Upper lobe of left lung (tissue), 6 donors: Measurements from ENCODE around the gene CAST. TPM values are rescaled to one million over a fixed set of nuclear protein-coding genes. Genes with fewer than 3 reads are reported as not detected.

Source experiments
- ATAC-seq, 2 donors: fragments of 200-7000 bp; cut with Tn5 transposase; one replicate each; pipeline ENCODE4 v1.9.1; 2022; ENCODE audit warnings: mild to moderate bottlenecking in 2 of 2, moderate library complexity in 2 of 2; ENCODE audit not compliant: low FRiP score in 2 of 2
- DNase-seq, 2 donors: peaks; one replicate each; pipeline ENCODE4 v3.0.0-alpha.2; 2019 to 2020
- H3K27ac ChIP-seq, 4 donors: fragments of 200-600 bp; sonication (generic); one replicate each; pipeline ENCODE4 v1.5.1; 2016 to 2019
- H3K27me3 ChIP-seq, 4 donors: fragments of 200-600 bp; sonication (generic); one replicate each; pipeline ENCODE4 v1.5.1; 2017 to 2019
- H3K36me3 ChIP-seq, 4 donors: fragments of 200-600 bp; sonication (generic); one replicate each; pipeline ENCODE4 v1.5.1; 2016 to 2019
- H3K4me1 ChIP-seq, 4 donors: fragments of 200-600 bp; sonication (generic); one replicate each; pipeline ENCODE4 v1.5.1; 2018 to 2019
- H3K4me3 ChIP-seq, 4 donors: fragments of 200-600 bp; sonication (generic); one replicate each; pipeline ENCODE4 v1.5.1; 2017 to 2019; ENCODE audit warnings: mild to moderate bottlenecking in 2 of 4, moderate library complexity in 1 of 4
- H3K9me3 ChIP-seq, 4 donors: fragments of 200-600 bp; sonication (generic); one replicate each; pipeline ENCODE4 v1.5.1; 2018 to 2019
- EP300 ChIP-seq, 4 donors: sonication (generic); formaldehyde crosslinking; IDR thresholded peaks; one replicate each; pipeline ENCODE4 v1.5.1; 2017; ENCODE audit warnings: antibody characterized with exemption in 4 of 4, control low read depth in 2 of 4
- POLR2A ChIP-seq, 4 donors: fragments of 450-650 bp; IDR thresholded peaks; one replicate each; pipeline ENCODE4 v1.5.1; 2016 to 2017; ENCODE audit warnings: antibody characterized with exemption in 4 of 4, mild to moderate bottlenecking in 2 of 4
- POLR2AphosphoS5 ChIP-seq, 2 donors: sonication (generic); formaldehyde crosslinking; IDR thresholded peaks; one replicate each; pipeline ENCODE4 v1.5.1; 2017; ENCODE audit warnings: antibody characterized with exemption in 2 of 2
- WGBS, 2 donors: methylation state at CpG; one replicate each; pipeline ENCODE4 v1.1.5; 2017 to 2018; 5-methylcytosine and 5-hydroxymethylcytosine counted together
- total RNA-seq, 6 donors: library from RNA; depleted of rRNA in 4 of 6; stranded (reverse); fragments of >200 nt in 4 of 6; gene quantifications; one replicate each; pipeline versions ENCODE4 v1.1.0 to v1.2.1, GENCODE V29; 2016 to 2021
- TF ChIP-seq, protein P1 (sequence below), 6 experiments: fragments of 450-650 bp in 4 of 6; fragments of 200-600 bp in 2 of 6; sonication (generic) in 2 of 6; IDR thresholded peaks; one replicate each; pipeline ENCODE4 v1.5.1; 2016 to 2019; ENCODE audit warnings: antibody characterized with exemption in 6 of 6
- donor health status: DM: no; HTN: no; CAD: no; lungs with moderate emphysema.
- donor health status: DM: no; HTN: yes; CAD: no; lungs with severe emphysema.

Gene CAST
- total RNA-seq, 6 donors from 2014 or later: 233 to 388 (median 270) TPM

DNA sequence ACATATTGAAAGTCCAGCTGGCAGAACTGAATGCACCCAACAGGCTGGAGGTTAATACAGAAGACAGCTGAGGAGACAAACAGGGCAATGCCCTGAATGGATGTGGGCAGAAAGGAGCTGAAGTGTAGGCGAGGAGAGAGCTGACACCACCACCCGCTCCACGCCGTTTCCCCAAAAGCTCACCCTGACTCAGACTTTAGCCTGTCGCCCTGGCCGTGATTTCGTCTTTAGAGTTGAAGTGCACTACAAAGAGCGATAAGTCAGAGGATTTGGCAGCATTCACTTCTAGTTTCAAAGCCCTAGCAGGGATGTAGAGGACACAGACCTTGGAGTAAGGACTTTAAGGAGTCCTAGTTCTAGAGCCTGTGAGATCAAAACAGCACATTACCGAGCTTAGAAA lies 147.7 kb downstream of the CAST start:
- H3K36me3 ChIP-seq: no peaks in the 10 kb centered on the region
- no peak overlapping the region for H3K27ac ChIP-seq
- H3K4me3 ChIP-seq: no peak overlapping the region
- H3K4me1 ChIP-seq: peaks cover 17 to 27% (median 22%) of the 10 kb centered on the region in 4 donors
- ATAC-seq: no peak
- TF ChIP-seq POLR2AphosphoS5 (IDR thresholded peaks at IDR 0.05): no peak
- no peak for TF ChIP-seq POLR2A (IDR thresholded peaks at IDR 0.05)
- TF ChIP-seq, protein P1, sequence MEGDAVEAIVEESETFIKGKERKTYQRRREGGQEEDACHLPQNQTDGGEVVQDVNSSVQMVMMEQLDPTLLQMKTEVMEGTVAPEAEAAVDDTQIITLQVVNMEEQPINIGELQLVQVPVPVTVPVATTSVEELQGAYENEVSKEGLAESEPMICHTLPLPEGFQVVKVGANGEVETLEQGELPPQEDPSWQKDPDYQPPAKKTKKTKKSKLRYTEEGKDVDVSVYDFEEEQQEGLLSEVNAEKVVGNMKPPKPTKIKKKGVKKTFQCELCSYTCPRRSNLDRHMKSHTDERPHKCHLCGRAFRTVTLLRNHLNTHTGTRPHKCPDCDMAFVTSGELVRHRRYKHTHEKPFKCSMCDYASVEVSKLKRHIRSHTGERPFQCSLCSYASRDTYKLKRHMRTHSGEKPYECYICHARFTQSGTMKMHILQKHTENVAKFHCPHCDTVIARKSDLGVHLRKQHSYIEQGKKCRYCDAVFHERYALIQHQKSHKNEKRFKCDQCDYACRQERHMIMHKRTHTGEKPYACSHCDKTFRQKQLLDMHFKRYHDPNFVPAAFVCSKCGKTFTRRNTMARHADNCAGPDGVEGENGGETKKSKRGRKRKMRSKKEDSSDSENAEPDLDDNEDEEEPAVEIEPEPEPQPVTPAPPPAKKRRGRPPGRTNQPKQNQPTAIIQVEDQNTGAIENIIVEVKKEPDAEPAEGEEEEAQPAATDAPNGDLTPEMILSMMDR (IDR thresholded peaks at IDR 0.05): no peak
- TF ChIP-seq EP300 (IDR thresholded peaks at IDR 0.05): no peak
- no peaks in the 10 kb centered on the region for H3K27me3 ChIP-seq
- H3K9me3 ChIP-seq: no peaks in the 10 kb centered on the region
- DNase-seq: peak in 1 of 2 donors; percentile 68
- WGBS, 2 donors: 75 to 85% methylated on average over 9 of the region's 9 CpGs

DNA sequence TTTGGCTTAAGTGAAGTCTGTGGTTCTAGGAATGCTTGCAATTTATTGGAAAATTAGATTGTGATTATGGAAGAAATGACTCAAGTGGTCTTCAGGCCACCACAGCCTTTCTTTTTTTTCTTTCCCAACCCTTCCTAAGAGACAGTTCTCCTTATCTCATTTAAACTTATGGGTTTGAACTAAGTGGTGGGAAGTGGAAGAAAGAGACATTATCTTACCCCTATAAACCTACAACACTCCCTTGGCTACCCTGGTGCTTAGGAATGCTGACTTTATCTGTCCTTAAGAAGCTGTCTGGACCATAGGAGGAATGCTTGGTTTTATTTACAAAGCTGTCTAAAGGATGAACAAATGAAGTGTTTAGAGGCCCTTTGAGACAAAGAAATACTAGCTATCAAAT lies 150.7 kb downstream of the CAST start:
- no peak overlapping the region for H3K4me3 ChIP-seq
- ATAC-seq: no peak

DNA sequence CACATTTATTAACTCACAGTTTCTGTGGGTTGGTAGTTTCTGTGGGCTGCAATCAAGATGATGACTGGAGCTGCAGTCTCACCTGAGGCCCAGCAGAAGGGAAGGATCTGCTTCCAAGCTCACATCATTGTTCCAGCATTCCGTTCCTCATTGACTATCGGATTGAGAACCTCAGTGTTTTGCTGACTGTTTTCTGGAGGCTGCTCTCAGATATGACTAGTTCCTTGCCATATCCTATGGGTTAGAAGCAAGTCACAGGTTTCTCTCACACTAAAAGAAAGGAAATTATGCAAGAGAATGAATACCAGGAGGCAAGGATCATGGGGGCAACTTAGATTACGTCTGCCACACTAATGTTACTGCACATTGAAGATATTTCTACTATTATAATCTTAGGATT lies 151.9 kb downstream of the CAST start:
- H3K9me3 ChIP-seq: no peaks in the 10 kb centered on the region
- WGBS, 2 donors: 91 to 92% methylated on average over 3 of the region's 3 CpGs
- DNase-seq: no peak
- H3K4me3 ChIP-seq: no peak overlapping the region
- H3K27ac ChIP-seq: no peak overlapping the region
- ATAC-seq: no peak
- no peaks in the 10 kb centered on the region for H3K27me3 ChIP-seq
- no peaks in the 10 kb centered on the region for H3K36me3 ChIP-seq
- H3K4me1 ChIP-seq: peaks cover 0 to 3% (median 0%) of the 10 kb centered on the region in 4 donors
- TF ChIP-seq, protein P1 (IDR thresholded peaks at IDR 0.05): no peak
- TF ChIP-seq POLR2A (IDR thresholded peaks at IDR 0.05) (no peak), EP300 (IDR thresholded peaks at IDR 0.05) (no peak), POLR2AphosphoS5 (IDR thresholded peaks at IDR 0.05) (no peak)

More for the DNA sequence above, 150.7 kb downstream of the CAST start:
- DNase-seq: no peak
- Histone ChIP-seq H3K9me3 (no peaks in the 10 kb centered on the region), H3K27me3 (no peaks in the 10 kb centered on the region), H3K36me3 (no peaks in the 10 kb centered on the region), H3K27ac (no peak overlapping the region), H3K4me1 (peaks cover 0 to 7% (median 5%) of the 10 kb centered on the region in 4 donors)
- no peak for TF ChIP-seq EP300 (IDR thresholded peaks at IDR 0.05)
- TF ChIP-seq POLR2A (IDR thresholded peaks at IDR 0.05): no peak
- TF ChIP-seq, protein P1 (IDR thresholded peaks at IDR 0.05): no peak
- TF ChIP-seq POLR2AphosphoS5 (IDR thresholded peaks at IDR 0.05): no peak

DNA sequence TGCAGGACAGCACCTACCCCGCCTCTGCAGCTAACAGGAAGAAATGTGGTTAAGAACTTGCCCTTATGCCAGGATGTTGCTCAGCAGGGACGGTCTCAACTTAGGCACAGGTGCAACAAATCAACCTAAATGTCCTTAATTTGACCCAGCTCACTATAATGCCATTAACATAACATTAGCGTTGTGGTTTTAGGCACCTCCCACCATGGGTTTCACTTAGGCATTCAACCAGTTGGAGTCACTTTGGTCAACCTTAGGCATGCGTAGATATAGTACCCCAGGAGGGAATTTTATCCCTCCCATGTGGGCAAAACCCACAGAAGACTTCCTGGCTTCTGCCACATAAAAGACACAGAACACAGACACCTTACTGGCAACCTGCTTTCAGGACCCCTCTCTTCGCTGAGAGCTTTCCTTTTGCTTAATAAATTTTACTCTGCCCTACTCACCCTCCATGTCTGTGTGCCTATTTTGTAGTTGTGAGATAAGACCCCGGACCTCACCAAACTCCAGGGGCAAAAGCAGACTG lies 154.3 kb downstream of the CAST start:
- H3K4me3 ChIP-seq: peak overlapping the region in 1 of 4 donors; percentile 3
- ATAC-seq (peak in 1 of 2 donors; percentile 29), DNase-seq (peak in 1 of 2 donors; percentile 45)
- peaks cover 0 to 8% (median 3%) of the 10 kb centered on the region in 4 donors for H3K4me1 ChIP-seq
- 54 to 73% methylated on average over 6 of the region's 6 CpGs for WGBS, 2 donors
- no peak for TF ChIP-seq POLR2A (IDR thresholded peaks at IDR 0.05)
- TF ChIP-seq, protein P1 (IDR thresholded peaks at IDR 0.05): no peak
- TF ChIP-seq EP300 (IDR thresholded peaks at IDR 0.05): no peak
- TF ChIP-seq POLR2AphosphoS5 (IDR thresholded peaks at IDR 0.05): no peak
- no peak overlapping the region for H3K27ac ChIP-seq
- no peaks in the 10 kb centered on the region for H3K36me3 ChIP-seq
- no peaks in the 10 kb centered on the region for H3K27me3 ChIP-seq
- H3K9me3 ChIP-seq: no peaks in the 10 kb centered on the region

DNA sequence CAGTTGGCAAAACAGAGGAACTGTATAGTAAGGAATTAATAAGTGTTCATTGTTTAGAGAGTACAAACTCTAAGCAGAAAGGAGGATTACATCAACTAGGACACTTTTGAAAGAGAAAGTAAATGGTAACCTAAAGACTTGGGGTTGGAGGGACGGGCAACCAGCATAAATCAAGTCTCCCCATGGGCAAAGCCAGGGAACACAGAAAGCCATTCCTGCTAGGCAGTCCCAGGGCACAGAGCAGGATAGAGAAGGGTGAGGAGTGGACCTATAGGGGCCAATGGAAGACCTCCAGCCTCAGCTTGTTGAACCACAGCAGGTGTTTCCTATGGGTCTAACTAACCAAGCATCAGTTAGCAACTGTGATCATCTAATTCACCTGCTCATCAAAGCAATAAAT lies 154.8 kb downstream of the CAST start:
- Histone ChIP-seq H3K4me3 (peak overlapping the region in 2 of 4 donors; percentile 2 to 3), H3K9me3 (no peaks in the 10 kb centered on the region), H3K4me1 (peaks cover 0 to 13% (median 8%) of the 10 kb centered on the region in 4 donors), H3K27ac (no peak overlapping the region), H3K36me3 (no peaks in the 10 kb centered on the region), H3K27me3 (no peaks in the 10 kb centered on the region)
- ATAC-seq (peak in 1 of 2 donors; percentile 28), DNase-seq (no peak)
- TF ChIP-seq EP300 (IDR thresholded peaks at IDR 0.05) (no peak), POLR2AphosphoS5 (IDR thresholded peaks at IDR 0.05) (no peak), POLR2A (IDR thresholded peaks at IDR 0.05) (no peak)
- TF ChIP-seq, protein P1 (IDR thresholded peaks at IDR 0.05): no peak
- WGBS, 2 donors: 54 to 67% methylated on average over 1 of the region's 1 CpG
